ENCODE measurements around the gene GADD45G. TPM values are rescaled to one million over a fixed set of nuclear protein-coding genes. Genes with fewer than 3 reads are reported as not detected.

GADD45G gene
- total and polyA plus RNA-seq, 7 experiments from 2014 or later, result 0.51 to 18.7 (median 2.9) TPM; not detected in 1

DNA sequence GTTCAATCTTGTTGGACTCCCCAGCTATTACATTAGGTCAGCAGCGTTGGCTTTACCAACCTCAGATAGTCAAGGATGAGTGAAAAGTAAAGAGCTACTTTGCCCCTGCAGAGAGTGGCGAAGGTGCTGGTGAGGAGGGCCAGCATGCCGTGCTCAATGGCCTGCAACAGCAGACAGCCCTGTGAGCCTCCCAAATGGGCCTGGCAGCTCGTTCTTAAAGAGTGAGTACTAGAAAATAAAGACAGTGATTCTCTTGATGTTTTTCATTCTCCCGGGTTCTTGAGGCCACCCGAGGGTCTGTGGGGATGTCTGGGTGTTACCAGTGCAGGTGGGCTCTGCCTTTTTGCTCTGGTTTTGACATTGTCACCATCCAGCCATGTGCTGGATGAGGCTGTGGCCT, 16.2 kb downstream of the GADD45G start:
- ChIA-PET POLR2A (no interaction called here), CTCF (no interaction called here)

DNA sequence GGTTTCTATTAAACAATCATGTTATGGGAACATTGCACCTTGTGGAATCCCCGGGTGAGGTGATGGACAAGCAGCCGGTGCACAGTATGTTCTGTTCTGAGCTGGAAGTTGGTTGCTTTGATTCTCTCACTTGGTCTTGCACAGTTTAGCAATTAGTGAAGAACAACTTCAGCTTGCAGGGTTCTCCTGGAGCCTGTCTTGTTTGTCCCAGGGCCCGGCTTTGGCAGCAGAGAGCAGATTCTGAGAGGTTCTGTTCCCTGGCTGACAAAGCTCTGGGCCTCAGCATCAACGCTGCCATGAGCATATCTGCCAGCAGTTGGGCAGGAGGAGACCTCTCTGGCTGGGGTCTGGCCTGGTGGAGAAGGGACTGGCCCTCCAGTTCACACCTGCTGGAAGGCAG, 16.9 kb downstream of the GADD45G start:
- H3K4me1 ChIP-seq (ENCODE audit: control insufficient read depth in 2 of 2, insufficient read depth in 2 of 2, low read length in 2 of 2), result no peaks in the 10 kb centered on the region
- no peak for DNase-seq
- peaks cover 0 to 2% (median 0%) of the 10 kb centered on the region in 11 donors for H3K9me3 Mint-ChIP-seq
- no peak overlapping the region for H3K4me3 ChIP-seq (ENCODE audit: low read length)
- no peaks in the 10 kb centered on the region for H3K27me3 ChIP-seq (ENCODE audit: control insufficient read depth in 2 of 2, insufficient read depth in 2 of 2, low read length in 2 of 2)
- no peak overlapping the region for H3K4me3 Mint-ChIP-seq
- intact Hi-C loops (cut with micrococcal nuclease), result no loop called here
- ChIA-PET CTCF (no interaction called here), POLR2A (no interaction called here)
- ATAC-seq, result no peak
- H3K27ac Mint-ChIP-seq, result no peak overlapping the region
- no peaks in the 10 kb centered on the region for H3K36me3 ChIP-seq (ENCODE audit: control insufficient read depth in 2 of 3, insufficient read depth in 3 of 3, low read length in 3 of 3)
- H3K36me3 Mint-ChIP-seq, result no peaks in the 10 kb centered on the region
- H3K27me3 Mint-ChIP-seq, result peaks cover 0 to 20% (median 0%) of the 10 kb centered on the region in 5 donors
- peaks cover 0 to 10% (median 0%) of the 10 kb centered on the region in 7 donors for H3K4me1 Mint-ChIP-seq
- H3K9me3 ChIP-seq (ENCODE audit: control insufficient read depth in 2 of 3, low read length in 3 of 3), result no peaks in the 10 kb centered on the region
- H3K27ac ChIP-seq (ENCODE audit: low read depth, low read length), result no peak overlapping the region

More for the DNA sequence above, 16.2 kb downstream of the GADD45G start:
- H3K4me1 ChIP-seq (ENCODE audit: control insufficient read depth in 2 of 2, insufficient read depth in 2 of 2, low read length in 2 of 2), result no peaks in the 10 kb centered on the region
- no peak overlapping the region for H3K27ac ChIP-seq (ENCODE audit: low read depth, low read length)
- H3K4me3 ChIP-seq (ENCODE audit: low read length), result no peak overlapping the region
- no peak for ATAC-seq
- H3K36me3 ChIP-seq (ENCODE audit: control insufficient read depth in 2 of 3, insufficient read depth in 3 of 3, low read length in 3 of 3), result no peaks in the 10 kb centered on the region
- peaks cover 0 to 10% (median 0%) of the 10 kb centered on the region in 7 donors for H3K4me1 Mint-ChIP-seq
- no peak overlapping the region for H3K27ac Mint-ChIP-seq
- H3K9me3 Mint-ChIP-seq, result peaks cover 0 to 2% (median 0%) of the 10 kb centered on the region in 11 donors
- no peak overlapping the region for H3K4me3 Mint-ChIP-seq
- H3K27me3 ChIP-seq (ENCODE audit: control insufficient read depth in 2 of 2, insufficient read depth in 2 of 2, low read length in 2 of 2), result no peaks in the 10 kb centered on the region
- no peak for DNase-seq
- no peaks in the 10 kb centered on the region for H3K9me3 ChIP-seq (ENCODE audit: control insufficient read depth in 2 of 3, low read length in 3 of 3)
- no peaks in the 10 kb centered on the region for H3K36me3 Mint-ChIP-seq
- intact Hi-C loops (cut with micrococcal nuclease), result no loop called here
- peaks cover 0 to 16% (median 0%) of the 10 kb centered on the region in 5 donors for H3K27me3 Mint-ChIP-seq

- Mint-ChIP-seq H3K4me3 (no peak overlapping the region), H3K9me3 (peaks cover 0 to 2% (median 0%) of the 10 kb centered on the region in 11 donors), H3K4me1 (peaks cover 0 to 10% (median 0%) of the 10 kb centered on the region in 7 donors), H3K36me3 (no peaks in the 10 kb centered on the region), H3K27ac (no peak overlapping the region), H3K27me3 (peaks cover 0 to 25% (median 0%) of the 10 kb centered on the region in 5 donors)
- ChIA-PET CTCF (no interaction called here), POLR2A (no interaction called here)
- intact Hi-C loops (cut with micrococcal nuclease), result no loop called here
- Histone ChIP-seq H3K27me3 (ENCODE audit: control insufficient read depth in 2 of 2, insufficient read depth in 2 of 2, low read length in 2 of 2) (no peaks in the 10 kb centered on the region), H3K27ac (ENCODE audit: low read depth, low read length) (no peak overlapping the region), H3K4me1 (ENCODE audit: control insufficient read depth in 2 of 2, insufficient read depth in 2 of 2, low read length in 2 of 2) (no peaks in the 10 kb centered on the region), H3K36me3 (ENCODE audit: control insufficient read depth in 2 of 3, insufficient read depth in 3 of 3, low read length in 3 of 3) (no peaks in the 10 kb centered on the region), H3K4me3 (ENCODE audit: low read length) (no peak overlapping the region), H3K9me3 (ENCODE audit: control insufficient read depth in 2 of 3, low read length in 3 of 3) (no peaks in the 10 kb centered on the region)
- ATAC-seq (no peak), DNase-seq (no peak)
Observed at GRCh38 chr9:89622933-89623861, 18.4 kb downstream of the GADD45G start.

DNA sequence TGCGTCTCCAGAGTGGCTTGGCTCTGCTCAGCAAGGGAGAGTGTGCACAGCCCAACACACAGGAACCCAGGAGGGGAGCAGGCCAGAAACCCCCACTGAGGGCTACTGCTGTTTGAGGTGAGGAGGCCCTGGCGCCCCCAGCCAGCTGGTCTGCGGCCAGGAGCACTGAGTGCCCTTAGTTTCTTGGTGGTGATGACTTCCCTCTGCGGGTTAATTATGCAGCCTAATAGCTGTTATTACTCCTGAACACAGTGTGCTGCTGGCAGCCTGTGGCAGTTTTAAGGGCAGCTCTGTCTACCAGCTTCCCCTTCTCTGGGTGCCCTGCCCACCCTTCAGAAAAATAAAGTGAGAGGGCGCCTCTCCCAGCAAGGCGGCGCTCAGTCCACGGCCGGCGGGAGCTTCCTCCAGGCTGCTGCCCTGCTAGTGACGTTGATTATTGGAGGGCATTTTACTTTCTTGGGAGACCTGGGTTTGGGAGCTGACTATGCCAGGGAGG, 19.2 kb downstream of the GADD45G start:
- no peak for DNase-seq
- no peak overlapping the region for H3K4me3 ChIP-seq (ENCODE audit: low read length)
- H3K4me1 ChIP-seq (ENCODE audit: control insufficient read depth in 2 of 2, insufficient read depth in 2 of 2, low read length in 2 of 2), result no peaks in the 10 kb centered on the region
- Mint-ChIP-seq H3K4me3 (no peak overlapping the region), H3K9me3 (no peaks in the 10 kb centered on the region), H3K27me3 (peaks cover 0 to 32% (median 0%) of the 10 kb centered on the region in 5 donors), H3K36me3 (no peaks in the 10 kb centered on the region), H3K4me1 (peaks cover 0 to 12% (median 0%) of the 10 kb centered on the region in 7 donors), H3K27ac (no peak overlapping the region)
- ATAC-seq, result peak; percentile 70
- POLR2A ChIA-PET, result no interaction called here
- no peaks in the 10 kb centered on the region for H3K36me3 ChIP-seq (ENCODE audit: control insufficient read depth in 2 of 3, insufficient read depth in 3 of 3, low read length in 3 of 3)
- CTCF ChIA-PET, result no interaction called here
- no peak overlapping the region for H3K27ac ChIP-seq (ENCODE audit: low read depth, low read length)
- intact Hi-C loops (cut with micrococcal nuclease), result no loop called here
- no peaks in the 10 kb centered on the region for H3K9me3 ChIP-seq (ENCODE audit: control insufficient read depth in 2 of 3, low read length in 3 of 3)
- no peaks in the 10 kb centered on the region for H3K27me3 ChIP-seq (ENCODE audit: control insufficient read depth in 2 of 2, insufficient read depth in 2 of 2, low read length in 2 of 2)

DNA sequence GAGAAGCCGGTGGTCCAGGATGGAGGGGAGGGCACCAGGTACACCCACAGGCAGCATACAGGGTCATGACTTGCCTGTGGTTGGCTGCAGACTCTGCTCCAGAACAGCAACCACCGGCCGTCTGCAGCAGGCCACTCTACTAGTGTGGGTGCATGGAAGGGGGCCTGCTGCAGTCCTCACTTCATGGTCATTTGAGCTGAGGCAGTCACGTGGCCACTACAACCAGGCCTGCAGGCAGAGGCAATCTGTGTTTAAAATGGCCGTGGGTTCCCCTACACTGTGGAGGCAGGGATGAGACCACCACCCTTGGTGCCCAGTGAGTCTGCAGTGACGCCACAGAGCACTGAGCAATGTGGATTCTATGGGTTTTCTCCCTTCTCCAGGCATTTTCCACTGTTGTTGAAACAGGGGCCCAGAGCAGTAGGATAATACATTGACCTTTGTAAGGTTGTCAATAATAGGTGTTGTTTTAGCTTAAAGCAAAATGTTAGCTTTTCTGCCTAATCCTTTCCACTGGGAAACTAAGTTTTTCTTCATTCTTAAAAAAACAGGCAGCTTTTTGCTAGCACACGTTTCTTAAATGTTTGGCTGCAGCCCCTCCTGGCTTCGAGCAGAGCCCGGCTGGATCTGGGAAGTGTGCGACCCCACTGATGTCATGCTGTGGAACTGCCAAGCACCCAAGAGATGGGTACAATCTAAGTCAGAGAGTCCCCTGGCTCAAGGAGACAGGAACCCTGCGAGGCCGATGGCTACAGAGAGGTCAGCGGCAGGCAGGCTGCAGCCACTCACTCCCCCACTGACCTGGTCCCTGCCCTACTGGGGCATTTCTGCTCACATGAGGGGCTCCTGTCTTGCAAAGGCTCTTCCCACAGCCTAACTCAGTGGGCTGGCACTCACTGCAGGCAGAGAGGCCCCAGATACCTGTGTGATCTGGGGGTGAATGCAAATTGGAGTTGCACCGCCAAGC, 21.2 kb downstream of the GADD45G start:
- Histone ChIP-seq H3K4me3 (ENCODE audit: low read length) (no peak overlapping the region), H3K27me3 (ENCODE audit: control insufficient read depth in 2 of 2, insufficient read depth in 2 of 2, low read length in 2 of 2) (no peaks in the 10 kb centered on the region), H3K27ac (ENCODE audit: low read depth, low read length) (no peak overlapping the region), H3K9me3 (ENCODE audit: control insufficient read depth in 2 of 3, low read length in 3 of 3) (no peaks in the 10 kb centered on the region), H3K4me1 (ENCODE audit: control insufficient read depth in 2 of 2, insufficient read depth in 2 of 2, low read length in 2 of 2) (no peaks in the 10 kb centered on the region), H3K36me3 (ENCODE audit: control insufficient read depth in 2 of 3, insufficient read depth in 3 of 3, low read length in 3 of 3) (no peaks in the 10 kb centered on the region)
- H3K36me3 Mint-ChIP-seq, result no peaks in the 10 kb centered on the region
- H3K4me3 Mint-ChIP-seq, result no peak overlapping the region
- H3K4me1 Mint-ChIP-seq, result peaks cover 0 to 10% (median 0%) of the 10 kb centered on the region in 7 donors
- H3K27ac Mint-ChIP-seq, result no peak overlapping the region
- no peak for DNase-seq
- no peaks in the 10 kb centered on the region for H3K9me3 Mint-ChIP-seq
- ATAC-seq, result no peak
- peaks cover 0 to 32% (median 0%) of the 10 kb centered on the region in 5 donors for H3K27me3 Mint-ChIP-seq
- ChIA-PET CTCF (no interaction called here), POLR2A (no interaction called here)
- intact Hi-C loops (cut with micrococcal nuclease), result no loop called here

- no peak overlapping the region for H3K4me3 Mint-ChIP-seq
Observed at GRCh38 chr9:89626741-89627265, 22.0 kb downstream of the GADD45G start.

More at GRCh38 chr9:89626741-89627265, 22.0 kb downstream of the GADD45G start:
- Mint-ChIP-seq H3K27me3 (peaks cover 0 to 32% (median 0%) of the 10 kb centered on the region in 5 donors), H3K4me1 (peaks cover 0 to 10% (median 0%) of the 10 kb centered on the region in 7 donors), H3K36me3 (no peaks in the 10 kb centered on the region), H3K9me3 (no peaks in the 10 kb centered on the region), H3K27ac (no peak overlapping the region)
- CTCF ChIA-PET, result no interaction called here
- no peak for ATAC-seq
- H3K27me3 ChIP-seq (ENCODE audit: control insufficient read depth in 2 of 2, insufficient read depth in 2 of 2, low read length in 2 of 2), result no peaks in the 10 kb centered on the region
- H3K9me3 ChIP-seq (ENCODE audit: control insufficient read depth in 2 of 3, low read length in 3 of 3), result no peaks in the 10 kb centered on the region
- intact Hi-C loops (cut with micrococcal nuclease), result no loop called here
- H3K4me1 ChIP-seq (ENCODE audit: control insufficient read depth in 2 of 2, insufficient read depth in 2 of 2, low read length in 2 of 2), result no peaks in the 10 kb centered on the region
- no peak overlapping the region for H3K27ac ChIP-seq (ENCODE audit: low read depth, low read length)
- no peak for DNase-seq
- no peak overlapping the region for H3K4me3 ChIP-seq (ENCODE audit: low read length)
- POLR2A ChIA-PET, result no interaction called here
- no peaks in the 10 kb centered on the region for H3K36me3 ChIP-seq (ENCODE audit: control insufficient read depth in 2 of 3, insufficient read depth in 3 of 3, low read length in 3 of 3)
